Trophoblast cell (in vitro differentiated cells and primary cell): ENCODE results near the gene APOL4.

Source experiments
- DNase-seq, 2 donors: peaks; one replicate each; pipeline ENCODE4 v3.0.0-alpha.2; 2016
- H2AFZ ChIP-seq: 2 replicates; pipeline ENCODE4 v1.6.1; 2013; ENCODE audit warnings: low read length, moderate library complexity, mild to moderate bottlenecking; ENCODE audit not compliant: insufficient read depth, poor library complexity
- H2AK5ac ChIP-seq: 2 replicates; pipeline ENCODE4 v1.6.1; 2013; ENCODE audit warnings: mild to moderate bottlenecking, low read length
- H2BK120ac ChIP-seq: 2 replicates; pipeline ENCODE4 v1.6.1; 2013; ENCODE audit warnings: low read length, mild to moderate bottlenecking, moderate library complexity; ENCODE audit not compliant: insufficient read depth, poor library complexity
- H2BK12ac ChIP-seq: 2 replicates; pipeline ENCODE4 v1.6.1; 2013; ENCODE audit warnings: mild to moderate bottlenecking, low read length, moderate library complexity
- H2BK5ac ChIP-seq: 2 replicates; pipeline ENCODE4 v1.6.1; 2013; ENCODE audit warnings: low read length, low read depth, moderate library complexity, mild to moderate bottlenecking; ENCODE audit not compliant: poor library complexity
- H3K14ac ChIP-seq: 2 replicates; pipeline ENCODE4 v1.6.1; 2013; ENCODE audit warnings: mild to moderate bottlenecking, low read length
- H3K18ac ChIP-seq: 2 replicates; pipeline ENCODE4 v1.6.1; 2013; ENCODE audit warnings: mild to moderate bottlenecking, low read length
- H3K23ac ChIP-seq: 2 replicates; pipeline ENCODE4 v1.6.1; 2013; ENCODE audit warnings: low read length
- H3K27ac ChIP-seq: 2 replicates; pipeline ENCODE4 v1.5.1; 2013; ENCODE audit warnings: low read depth, mild to moderate bottlenecking, inconsistent platforms, low read length, moderate library complexity
- H3K27me3 ChIP-seq: 2 replicates; pipeline ENCODE4 v1.6.1; 2013; ENCODE audit warnings: inconsistent platforms, mild to moderate bottlenecking, low read length, moderate library complexity; ENCODE audit not compliant: insufficient read depth
- H3K36me3 ChIP-seq, 2 experiments: 1 replicate in 1 of 2; 2 replicates in 1 of 2; pipeline ENCODE4 v1.6.1; 2013; ENCODE audit warnings: low read length in 2 of 2, mild to moderate bottlenecking in 2 of 2, moderate library complexity in 1 of 2; ENCODE audit not compliant: insufficient read depth in 2 of 2, control insufficient read depth in 1 of 2
- H3K4ac ChIP-seq: 2 replicates; pipeline ENCODE4 v1.6.1; 2013; ENCODE audit warnings: low read depth, mild to moderate bottlenecking, low read length, moderate library complexity
- H3K4me1 ChIP-seq, 2 experiments: 1 replicate in 1 of 2; 2 replicates in 1 of 2; pipeline ENCODE4 v1.6.1; 2013; ENCODE audit warnings: low read length in 2 of 2, mild to moderate bottlenecking in 2 of 2, moderate library complexity in 1 of 2; ENCODE audit not compliant: insufficient read depth in 2 of 2, control insufficient read depth in 1 of 2
- H3K4me2 ChIP-seq: 2 replicates; pipeline ENCODE4 v1.6.1; 2013; ENCODE audit warnings: inconsistent platforms, mild to moderate bottlenecking, low read length, moderate library complexity
- H3K4me3 ChIP-seq: 2 replicates; pipeline ENCODE4 v1.5.1; 2013; ENCODE audit warnings: mild to moderate bottlenecking, low read depth, low read length, inconsistent platforms
- H3K79me1 ChIP-seq: one replicate; pipeline ENCODE4 v1.6.1; 2013; ENCODE audit warnings: low read length
- H3K79me2 ChIP-seq: 2 replicates; pipeline ENCODE4 v1.6.1; 2013; ENCODE audit warnings: low read length, mild to moderate bottlenecking; ENCODE audit not compliant: control insufficient read depth, insufficient read depth, poor library complexity
- H3K9ac ChIP-seq: 2 replicates; pipeline ENCODE4 v1.6.1; 2013; ENCODE audit warnings: mild to moderate bottlenecking, low read length
- H3K9me3 ChIP-seq: 2 replicates; pipeline ENCODE4 v1.6.1; 2013; ENCODE audit warnings: low read depth, mild to moderate bottlenecking, control low read depth, inconsistent platforms, low read length; ENCODE audit not compliant: insufficient read depth
- H4K12ac ChIP-seq: 2 replicates; pipeline ENCODE4 v1.6.1; 2013; ENCODE audit warnings: low read depth, mild to moderate bottlenecking, low read length, moderate library complexity
- H4K8ac ChIP-seq: 2 replicates; pipeline ENCODE4 v1.6.1; 2013; ENCODE audit warnings: low read depth, mild to moderate bottlenecking, low read length, moderate library complexity
- H4K91ac ChIP-seq: one replicate; pipeline ENCODE4 v1.6.1; 2013; ENCODE audit warnings: low read depth, mild to moderate bottlenecking, low read length, moderate library complexity
- WGBS: extraction: QIAGEN DNeasy Blood & Tissue Kit; methylation state at CpG from one replicate; pipeline ENCODE4 v1.1.7; 2013; ENCODE audit warnings: missing lambda C conversion rate; ENCODE audit not compliant: insufficient read length, insufficient coverage; ENCODE audit errors: extremely low coverage; 5-methylcytosine and 5-hydroxymethylcytosine counted together

APOL4 gene

DNA sequence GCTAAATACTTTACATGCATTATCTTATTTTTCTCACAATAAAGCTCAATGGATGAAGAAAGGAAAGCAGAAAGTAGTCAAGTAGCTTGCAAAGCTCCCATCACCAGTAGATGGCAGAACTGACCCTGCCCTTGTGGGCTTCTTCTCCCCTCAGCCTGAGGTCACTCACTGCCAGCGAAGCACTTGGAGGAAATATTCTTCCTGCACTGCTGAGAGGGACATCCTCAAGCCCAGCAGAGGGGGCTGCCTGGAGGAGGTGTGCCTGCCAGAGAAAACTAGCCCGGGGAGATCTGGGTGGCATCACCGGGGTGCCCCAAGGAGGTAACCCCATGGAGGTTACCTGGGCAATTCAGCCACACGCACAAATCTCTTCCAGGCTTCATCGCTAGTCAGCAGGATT is 6.6 kb downstream of the APOL4 start:
- H3K27me3 ChIP-seq = no peaks in the 10 kb centered on the region
- H3K79me1 ChIP-seq = no peaks in the 10 kb centered on the region
- H2BK120ac ChIP-seq = no peak overlapping the region
- no peak overlapping the region for H3K4ac ChIP-seq
- H3K9ac ChIP-seq = no peak overlapping the region
- H3K4me3 ChIP-seq = no peak overlapping the region
- H3K79me2 ChIP-seq = no peaks in the 10 kb centered on the region
- H3K36me3 ChIP-seq = no peaks in the 10 kb centered on the region
- H4K91ac ChIP-seq = no peak overlapping the region
- H2AFZ ChIP-seq = no peak overlapping the region
- H3K14ac ChIP-seq = no peak overlapping the region
- H3K9me3 ChIP-seq = no peaks in the 10 kb centered on the region
- no peak overlapping the region for H4K8ac ChIP-seq
- DNase-seq = peak; percentile 73 to 75
- H3K23ac ChIP-seq = no peak overlapping the region
- H4K12ac ChIP-seq = no peak overlapping the region
- H3K4me2 ChIP-seq = no peak overlapping the region
- H3K4me1 ChIP-seq = peaks cover 3 to 4% of the 10 kb centered on the region in 2 experiments
- H3K27ac ChIP-seq = no peak overlapping the region
- no CpG with 5 or more reads among the region's 5 CpGs for WGBS
- no peak overlapping the region for H2AK5ac ChIP-seq
- no peak overlapping the region for H3K18ac ChIP-seq
- H2BK5ac ChIP-seq = no peak overlapping the region
- H2BK12ac ChIP-seq = no peak overlapping the region

DNA sequence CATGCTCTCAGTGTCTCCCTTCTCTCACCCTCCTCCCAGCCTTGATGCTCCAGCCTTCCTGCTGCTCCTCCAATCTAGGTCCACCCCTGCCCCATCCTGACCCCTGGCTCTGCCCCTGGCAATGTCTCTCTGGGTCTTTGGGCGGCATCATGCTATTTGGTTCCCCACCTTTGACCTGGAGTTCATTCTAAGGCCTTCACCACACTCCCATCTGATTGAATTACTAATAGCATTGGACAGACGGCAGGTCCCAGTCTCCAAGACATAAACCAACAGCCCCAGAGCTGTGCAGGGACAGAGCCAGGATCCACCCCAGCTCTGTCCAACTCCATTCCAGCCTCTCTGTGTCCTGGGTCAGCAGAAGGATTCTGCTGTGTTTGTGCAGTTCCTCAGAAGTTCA is 7.2 kb downstream of the APOL4 start:
- Histone ChIP-seq H3K23ac (no peak overlapping the region), H3K4me3 (no peak overlapping the region), H3K4ac (no peak overlapping the region), H4K91ac (no peak overlapping the region), H2BK120ac (no peak overlapping the region), H3K79me1 (no peaks in the 10 kb centered on the region), H3K14ac (no peak overlapping the region), H3K27ac (no peak overlapping the region), H3K79me2 (no peaks in the 10 kb centered on the region), H2BK5ac (no peak overlapping the region), H3K27me3 (no peaks in the 10 kb centered on the region), H3K18ac (no peak overlapping the region), H4K12ac (no peak overlapping the region), H2AFZ (no peak overlapping the region), H3K4me2 (no peak overlapping the region), H3K9me3 (peaks cover 1% of the 10 kb centered on the region), H3K4me1 (peaks cover 3 to 4% of the 10 kb centered on the region in 2 experiments), H3K9ac (no peak overlapping the region), H4K8ac (no peak overlapping the region), H2BK12ac (no peak overlapping the region), H2AK5ac (no peak overlapping the region), H3K36me3 (no peaks in the 10 kb centered on the region)
- WGBS = no CpG with 5 or more reads among the region's 2 CpGs
- DNase-seq = no peak

DNA sequence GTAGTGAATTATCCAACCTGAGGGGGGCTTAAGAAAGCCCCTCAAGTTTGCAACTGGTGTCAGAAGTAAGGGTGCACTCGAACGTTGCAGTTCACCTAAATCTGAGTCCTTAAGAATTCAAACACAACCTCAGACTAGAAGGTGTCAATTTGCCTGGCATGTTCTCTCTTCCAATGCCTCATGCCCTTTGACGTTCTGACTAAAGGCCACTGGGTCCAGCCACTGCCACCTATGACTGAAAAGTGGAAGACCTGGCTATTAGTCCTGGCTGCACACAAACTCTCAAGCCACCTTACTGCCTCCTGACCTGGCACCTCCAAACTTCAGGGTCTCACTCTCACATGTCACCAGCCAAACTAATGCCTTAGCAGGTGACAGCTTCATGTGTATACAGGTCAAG is 8.0 kb downstream of the APOL4 start:
- no peak overlapping the region for H2AFZ ChIP-seq
- no peak overlapping the region for H3K4me3 ChIP-seq
- H3K79me2 ChIP-seq = no peaks in the 10 kb centered on the region
- H4K8ac ChIP-seq = no peak overlapping the region
- H3K14ac ChIP-seq = no peak overlapping the region
- H3K23ac ChIP-seq = no peak overlapping the region
- H3K4ac ChIP-seq = no peak overlapping the region
- H4K12ac ChIP-seq = no peak overlapping the region
- H4K91ac ChIP-seq = no peak overlapping the region
- H3K9me3 ChIP-seq = peaks cover 1% of the 10 kb centered on the region
- WGBS = no CpG with 5 or more reads among the region's 3 CpGs
- H3K36me3 ChIP-seq = no peaks in the 10 kb centered on the region
- H3K27ac ChIP-seq = no peak overlapping the region
- no peak overlapping the region for H2BK12ac ChIP-seq
- H3K27me3 ChIP-seq = no peaks in the 10 kb centered on the region
- no peak overlapping the region for H3K9ac ChIP-seq
- H2AK5ac ChIP-seq = no peak overlapping the region
- no peak overlapping the region for H3K4me2 ChIP-seq
- H2BK120ac ChIP-seq = no peak overlapping the region
- H2BK5ac ChIP-seq = no peak overlapping the region
- H3K18ac ChIP-seq = no peak overlapping the region
- H3K4me1 ChIP-seq = peaks cover 3 to 4% of the 10 kb centered on the region in 2 experiments
- no peaks in the 10 kb centered on the region for H3K79me1 ChIP-seq
- DNase-seq = no peak

DNA sequence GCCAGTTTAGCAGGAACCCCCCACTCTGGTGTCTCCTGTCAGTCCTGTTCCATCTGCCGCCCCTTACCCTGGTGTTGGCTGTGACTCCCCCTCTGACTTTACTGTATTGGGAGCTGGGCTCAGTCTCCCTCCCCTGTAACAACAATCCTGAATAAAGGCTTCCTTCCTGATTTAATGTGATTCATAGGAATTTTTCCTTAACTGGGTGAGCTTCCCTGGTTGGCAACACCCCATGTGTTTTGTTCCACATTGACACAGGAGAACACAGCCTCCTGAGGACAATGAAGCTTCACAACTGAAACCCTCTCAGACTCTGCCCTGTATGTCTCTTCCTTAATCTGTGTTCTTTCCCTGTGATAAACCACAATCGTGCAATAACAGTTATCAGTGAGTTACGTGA is 8.4 kb downstream of the APOL4 start:
- H3K79me2 ChIP-seq = no peaks in the 10 kb centered on the region
- H3K23ac ChIP-seq = no peak overlapping the region
- no peak overlapping the region for H3K14ac ChIP-seq
- no peak overlapping the region for H3K4ac ChIP-seq
- WGBS = no CpG with 5 or more reads among the region's 3 CpGs
- H3K9me3 ChIP-seq = peaks cover 1% of the 10 kb centered on the region
- H4K8ac ChIP-seq = no peak overlapping the region
- H3K18ac ChIP-seq = no peak overlapping the region
- no peak overlapping the region for H2BK12ac ChIP-seq
- H3K4me2 ChIP-seq = no peak overlapping the region
- H3K27ac ChIP-seq = no peak overlapping the region
- H2AFZ ChIP-seq = no peak overlapping the region
- no peaks in the 10 kb centered on the region for H3K36me3 ChIP-seq
- H3K27me3 ChIP-seq = no peaks in the 10 kb centered on the region
- no peak overlapping the region for H2BK120ac ChIP-seq
- DNase-seq = no peak
- no peak overlapping the region for H2AK5ac ChIP-seq
- H3K9ac ChIP-seq = no peak overlapping the region
- no peak overlapping the region for H3K4me3 ChIP-seq
- H3K4me1 ChIP-seq = peaks cover 3 to 4% of the 10 kb centered on the region in 2 experiments
- no peak overlapping the region for H2BK5ac ChIP-seq
- no peaks in the 10 kb centered on the region for H3K79me1 ChIP-seq
- no peak overlapping the region for H4K91ac ChIP-seq
- H4K12ac ChIP-seq = no peak overlapping the region
